ENCODE results near the gene KRT35. TPM values are rescaled to one million over a fixed set of nuclear protein-coding genes. Genes with fewer than 3 reads are reported as not detected.
A peak's percentile ranks its signal among the peaks of the same experiment; 100 is the strongest.

Gene KRT35
- total and polyA plus RNA-seq, 8 donors = not detected

DNA sequence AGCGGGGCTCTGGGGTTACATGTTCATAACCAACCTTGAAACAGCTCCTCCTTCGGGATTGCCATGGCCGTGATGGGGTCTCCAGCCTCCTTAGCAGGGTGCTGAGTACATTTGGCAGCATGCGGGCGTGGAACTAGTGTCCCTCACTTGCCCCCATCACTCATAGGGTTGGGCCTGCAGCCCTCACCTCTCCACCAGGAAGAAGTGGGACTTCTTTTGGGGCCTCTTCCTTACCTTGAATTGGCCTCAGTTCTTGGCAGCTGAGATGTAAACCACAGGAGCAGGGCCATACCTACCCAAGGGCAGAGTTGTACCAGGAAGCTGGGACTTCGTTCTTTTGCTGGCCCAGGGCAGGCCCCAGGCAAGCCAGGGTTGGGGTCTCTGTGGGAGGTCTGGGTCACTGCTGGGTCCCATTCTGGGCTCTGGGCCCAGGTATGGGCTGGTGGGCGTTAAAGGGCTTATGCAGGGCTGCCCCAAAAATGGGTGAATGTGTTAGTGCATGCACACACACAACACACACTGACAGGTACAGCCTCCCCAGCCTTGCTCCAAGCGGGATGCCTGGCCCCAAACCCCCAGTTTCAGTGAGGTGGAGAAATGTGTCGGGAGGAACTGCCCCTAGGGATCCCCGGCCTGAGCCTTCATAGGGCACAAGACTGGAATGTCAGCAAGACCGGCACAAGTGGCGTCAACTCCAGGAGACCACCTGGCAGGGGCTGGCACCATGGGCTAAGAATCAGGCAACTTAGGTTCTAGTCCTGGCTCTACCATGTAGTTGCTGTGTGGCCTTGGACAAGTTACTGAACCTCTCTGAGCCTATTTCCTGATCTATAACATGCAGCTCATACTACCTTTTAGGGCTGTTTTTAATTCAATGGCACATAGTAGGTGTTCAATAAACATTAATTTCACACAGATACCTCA is 41.6 kb upstream of the KRT35 start:
- intact Hi-C loops (cut with DNase I; ENCODE audit: low total_unique reads) = no loop called here
- TF ChIP-seq POLR2A (IDR thresholded peaks at IDR 0.05) = no peak
- TF ChIP-seq POLR2AphosphoS5 (IDR thresholded peaks at IDR 0.05) = peak in 1 of 3 donors; percentile 36
- TF ChIP-seq, protein P1, sequence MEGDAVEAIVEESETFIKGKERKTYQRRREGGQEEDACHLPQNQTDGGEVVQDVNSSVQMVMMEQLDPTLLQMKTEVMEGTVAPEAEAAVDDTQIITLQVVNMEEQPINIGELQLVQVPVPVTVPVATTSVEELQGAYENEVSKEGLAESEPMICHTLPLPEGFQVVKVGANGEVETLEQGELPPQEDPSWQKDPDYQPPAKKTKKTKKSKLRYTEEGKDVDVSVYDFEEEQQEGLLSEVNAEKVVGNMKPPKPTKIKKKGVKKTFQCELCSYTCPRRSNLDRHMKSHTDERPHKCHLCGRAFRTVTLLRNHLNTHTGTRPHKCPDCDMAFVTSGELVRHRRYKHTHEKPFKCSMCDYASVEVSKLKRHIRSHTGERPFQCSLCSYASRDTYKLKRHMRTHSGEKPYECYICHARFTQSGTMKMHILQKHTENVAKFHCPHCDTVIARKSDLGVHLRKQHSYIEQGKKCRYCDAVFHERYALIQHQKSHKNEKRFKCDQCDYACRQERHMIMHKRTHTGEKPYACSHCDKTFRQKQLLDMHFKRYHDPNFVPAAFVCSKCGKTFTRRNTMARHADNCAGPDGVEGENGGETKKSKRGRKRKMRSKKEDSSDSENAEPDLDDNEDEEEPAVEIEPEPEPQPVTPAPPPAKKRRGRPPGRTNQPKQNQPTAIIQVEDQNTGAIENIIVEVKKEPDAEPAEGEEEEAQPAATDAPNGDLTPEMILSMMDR (IDR thresholded peaks at IDR 0.05) = no peak
- Histone ChIP-seq H3K9me3 (no peaks in the 10 kb centered on the region), H3K36me3 (peaks cover 0 to 20% (median 16%) of the 10 kb centered on the region in 4 donors), H3K27me3 (peaks cover 0 to 33% (median 10%) of the 10 kb centered on the region in 3 donors), H3K4me1 (peaks cover 4 to 57% (median 36%) of the 10 kb centered on the region in 4 donors), H3K27ac (peak overlapping the region; percentile 32 to 73 (median 65)), H3K4me3 (no peak overlapping the region)
- WGBS, 5 donors = 57 to 76% (median 67%) methylated on average over 10 to 12 of the region's 12 CpGs
- DNase-seq = peak in 1 of 2 donors; percentile 79

DNA sequence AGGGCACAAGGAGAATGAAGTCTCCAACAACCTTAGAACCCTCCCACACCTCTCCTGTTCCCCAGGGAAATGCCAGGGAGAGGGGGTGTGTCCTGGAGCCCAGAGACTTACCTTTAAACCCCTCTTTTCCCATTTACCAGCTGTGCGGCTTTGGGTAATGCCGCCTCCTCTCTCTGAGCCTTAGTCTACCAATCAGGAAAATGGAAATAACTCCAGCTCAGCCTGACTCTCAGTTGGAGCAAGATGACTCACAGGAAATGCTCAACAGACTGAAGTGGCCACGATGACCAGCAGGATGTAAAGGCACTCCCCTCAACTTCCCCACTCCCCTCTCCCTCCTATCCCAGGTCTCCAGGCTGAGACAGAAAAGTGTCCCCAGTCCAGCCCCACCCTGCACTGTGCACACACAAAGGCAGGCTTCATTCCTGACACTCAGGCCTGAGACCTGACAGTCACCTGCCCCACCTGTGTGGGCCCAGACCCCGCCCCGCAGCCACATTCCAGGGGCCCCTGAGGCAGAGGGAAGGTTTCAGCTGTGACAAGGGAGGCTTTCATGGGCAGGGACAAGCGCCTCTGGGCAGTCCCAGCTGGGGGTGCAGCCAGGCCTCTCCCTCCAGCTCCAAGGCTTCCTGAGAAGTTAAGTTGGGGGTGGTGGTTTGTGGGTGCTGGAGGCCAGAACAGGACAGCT is 40.8 kb upstream of the KRT35 start:
- no peak overlapping the region for H3K4me3 ChIP-seq
- WGBS, 5 donors = 54 to 62% (median 59%) methylated on average over 6 of the region's 6 CpGs
- peak; percentile 51 to 92 for DNase-seq
- H3K36me3 ChIP-seq = peaks cover 0 to 20% (median 16%) of the 10 kb centered on the region in 4 donors
- TF ChIP-seq POLR2A (IDR thresholded peaks at IDR 0.05) = no peak
- peak in 1 of 3 donors; percentile 44 for TF ChIP-seq POLR2AphosphoS5 (IDR thresholded peaks at IDR 0.05)
- no peak for TF ChIP-seq EP300 (IDR thresholded peaks at IDR 0.05)
- TF ChIP-seq, protein P1 (IDR thresholded peaks at IDR 0.05) = no peak
- H3K9me3 ChIP-seq = no peaks in the 10 kb centered on the region
- H3K27me3 ChIP-seq = peaks cover 0 to 24% (median 1%) of the 10 kb centered on the region in 3 donors
- peaks cover 4 to 51% (median 33%) of the 10 kb centered on the region in 4 donors for H3K4me1 ChIP-seq
- intact Hi-C loops (cut with DNase I; ENCODE audit: low total_unique reads) = no loop called here
- peak overlapping the region; percentile 32 to 73 (median 65) for H3K27ac ChIP-seq

DNA sequence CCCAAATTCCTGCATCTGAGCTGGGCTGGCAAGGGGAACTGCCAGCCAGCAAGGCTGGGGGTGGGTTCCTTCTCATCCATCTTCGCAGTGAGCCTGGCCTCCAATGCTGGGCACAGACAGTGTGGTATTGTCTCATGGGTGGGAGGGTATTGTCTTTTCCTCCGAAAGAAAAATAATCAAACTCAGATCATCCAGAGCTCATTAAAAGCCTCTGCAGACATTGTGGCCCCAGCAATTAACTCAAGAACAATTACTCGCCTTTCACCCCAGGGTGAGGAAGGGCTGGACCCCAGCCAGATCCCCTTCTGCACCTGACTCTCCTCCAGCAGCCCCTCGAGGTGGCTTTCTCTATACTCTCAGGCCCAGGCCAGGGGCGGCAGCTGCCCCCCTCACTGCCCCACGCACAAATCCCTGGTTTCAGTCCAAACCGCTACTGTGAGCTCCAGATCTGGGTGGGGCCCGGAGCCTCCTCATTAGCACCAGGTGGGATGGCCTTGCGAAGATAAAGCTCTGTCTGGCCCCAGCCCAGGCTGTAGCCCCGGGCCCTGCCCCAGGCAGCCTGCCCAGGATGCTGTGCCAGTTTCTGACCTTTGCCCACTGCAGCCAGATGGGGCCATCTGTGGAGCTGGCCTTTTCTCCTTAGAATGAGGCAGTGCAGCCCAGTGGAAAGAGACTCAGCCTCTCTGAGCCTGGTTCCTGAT is 40.0 kb upstream of the KRT35 start:
- DNase-seq = peak in 1 of 2 donors; percentile 63
- H3K4me1 ChIP-seq = peaks cover 4 to 51% (median 33%) of the 10 kb centered on the region in 4 donors
- peaks cover 0 to 22% (median 0%) of the 10 kb centered on the region in 3 donors for H3K27me3 ChIP-seq
- H3K4me3 ChIP-seq = no peak overlapping the region
- TF ChIP-seq POLR2AphosphoS5 (IDR thresholded peaks at IDR 0.05) = no peak
- TF ChIP-seq EP300 (IDR thresholded peaks at IDR 0.05) = no peak
- TF ChIP-seq POLR2A (IDR thresholded peaks at IDR 0.05) = no peak
- TF ChIP-seq, protein P1 (IDR thresholded peaks at IDR 0.05) = no peak
- no peaks in the 10 kb centered on the region for H3K9me3 ChIP-seq
- peak overlapping the region in 4 of 5 donors; percentile 1 to 73 (median 60) for H3K27ac ChIP-seq
- H3K36me3 ChIP-seq = peaks cover 0 to 20% (median 16%) of the 10 kb centered on the region in 4 donors
- 33 to 42% (median 36%) methylated on average over 10 of the region's 10 CpGs for WGBS, 5 donors
- intact Hi-C loops (cut with DNase I; ENCODE audit: low total_unique reads) = no loop called here

All from stomach (tissue), 9 donors.